Measurements from ENCODE around the gene CHD3.

Gene CHD3

GRCh38 chr17:7955414-7956227 lies 67.0 kb downstream of the CHD3 start:
- DNase-seq = no peak

GRCh38 chr17:7956228-7956965 lies 67.8 kb downstream of the CHD3 start:
- no peak for TF ChIP-seq GATA1 (IDR thresholded peaks at IDR 0.05; ENCODE audit: low read depth, low read length)
- no peak for TF ChIP-seq POLR2A (IDR thresholded peaks at IDR 0.05; ENCODE audit: low read length)
- DNase-seq = no peak

More at GRCh38 chr17:7955414-7956227, 67.0 kb downstream of the CHD3 start:
- TF ChIP-seq GATA1 (IDR thresholded peaks at IDR 0.05; ENCODE audit: low read depth, low read length) (no peak), POLR2A (IDR thresholded peaks at IDR 0.05; ENCODE audit: low read length) (no peak)

- TF ChIP-seq GATA1 (IDR thresholded peaks at IDR 0.05; ENCODE audit: low read depth, low read length) (no peak), POLR2A (IDR thresholded peaks at IDR 0.05; ENCODE audit: low read length) (no peak)
- DNase-seq = no peak
Measured at GRCh38 chr17:7959503-7960253, 71.1 kb downstream of the CHD3 start.

GRCh38 chr17:7961421-7961820 lies 72.8 kb downstream of the CHD3 start:
- TF ChIP-seq POLR2A (IDR thresholded peaks at IDR 0.05; ENCODE audit: low read length) (no peak), GATA1 (IDR thresholded peaks at IDR 0.05; ENCODE audit: low read depth, low read length) (no peak)
- no peak for DNase-seq
